SK-N-SH (cell line): ENCODE data around the gene LTK. TPM values are rescaled to one million over a fixed set of nuclear protein-coding genes. Genes with fewer than 3 reads are reported as not detected.

Experiments
- CTCF ChIA-PET: fragments of 300-600, 350-600 bp; formaldehyde crosslinking; extraction: SDS; loops from one replicate; lab custom pipeline; 2021; lab: Yijun Ruan, JAX
- POLR2A ChIA-PET: fragments of 350-600 bp; sonication (Branson Sonifier 250); formaldehyde crosslinking; extraction: SDS; loops from one replicate; lab custom pipeline; 2020; ENCODE audit warnings: antibody characterized with exemption, inconsistent platforms; lab: Yijun Ruan, JAX
- DNase-seq: peaks from one replicate; pipeline ENCODE4 v3.0.0; 2012
- H2AFZ ChIP-seq: fragments of 200-600 bp; sonication (generic); 2 replicates; pipeline ENCODE4 v1.8.1; 2016; ENCODE audit warnings: antibody characterized with exemption, mild to moderate bottlenecking, low read depth
- H3F3A ChIP-seq: fragments of 200-600 bp; sonication (generic); replicated peaks from 2 replicates; pipeline ENCODE3; 2016; ENCODE audit warnings: antibody characterized with exemption, mild to moderate bottlenecking; ENCODE audit not compliant: insufficient read depth
- H3K27ac ChIP-seq, 2 experiments: fragments of 200-500 bp in 1 of 2; fragments of 200-600 bp in 1 of 2; sonication (Bioruptor generic) in 1 of 2; sonication (generic), shearing (Covaris generic) in 1 of 2; 2 replicates each; pipeline versions ENCODE4 v1.5.1 to v1.6.1; 2014 to 2016; ENCODE audit warnings: low read depth in 2 of 2, inconsistent platforms in 1 of 2, low read length in 1 of 2, mild to moderate bottlenecking in 1 of 2, mixed read lengths in 1 of 2
- H3K27me3 ChIP-seq: fragments of 200-600 bp; sonication (generic), shearing (Covaris generic); 2 replicates; pipeline ENCODE4 v1.6.1; 2016; ENCODE audit warnings: mixed run types; ENCODE audit not compliant: insufficient read depth
- H3K36me3 ChIP-seq, 2 experiments: fragments of 200-500 bp in 1 of 2; fragments of 200-600 bp in 1 of 2; sonication (Bioruptor generic) in 1 of 2; sonication (generic) in 1 of 2; replicated peaks in 1 of 2; 2 replicates each; pipeline versions ENCODE3 to v1.5.1; 2014 to 2016; ENCODE audit warnings: low read length in 1 of 2, mild to moderate bottlenecking in 1 of 2; ENCODE audit not compliant: insufficient read depth in 2 of 2, control insufficient read depth in 1 of 2
- H3K4me1 ChIP-seq, 2 experiments: fragments of 200-500 bp in 1 of 2; fragments of 200-600 bp in 1 of 2; sonication (Bioruptor generic) in 1 of 2; sonication (generic), shearing (Covaris generic) in 1 of 2; 2 replicates each; pipeline versions ENCODE4 v1.5.1 to v1.6.1; 2014 to 2016; ENCODE audit warnings: low read depth in 1 of 2, low read length in 1 of 2, mixed run types in 1 of 2; ENCODE audit not compliant: insufficient read depth in 2 of 2, control insufficient read depth in 1 of 2
- H3K4me2 ChIP-seq: fragments of 200-600 bp; sonication (generic), shearing (Covaris generic); 2 replicates; pipeline ENCODE4 v1.6.1; 2017; ENCODE audit warnings: mixed run types
- H3K4me3 ChIP-seq, 2 experiments: fragments of 200-500 bp in 1 of 2; fragments of 200-600 bp in 1 of 2; sonication (Bioruptor generic) in 1 of 2; sonication (generic), shearing (Covaris generic) in 1 of 2; 2 replicates each; pipeline versions ENCODE4 v1.5.1 to v1.8.1; 2014 to 2016; ENCODE audit warnings: low read depth in 2 of 2, inconsistent platforms in 1 of 2, low read length in 1 of 2, mild to moderate bottlenecking in 1 of 2, mixed read lengths in 1 of 2, moderate library complexity in 1 of 2
- H3K79me2 ChIP-seq: fragments of 200-600 bp; sonication (generic); 2 replicates; pipeline ENCODE4 v1.8.1; 2017; ENCODE audit warnings: mild to moderate bottlenecking; ENCODE audit not compliant: insufficient read depth
- H3K9ac ChIP-seq: fragments of 200-600 bp; sonication (generic); 2 replicates; pipeline ENCODE4 v1.6.1; 2017; ENCODE audit warnings: mixed run types
- H3K9me2 ChIP-seq: fragments of 200-600 bp; sonication (generic); 2 replicates; pipeline ENCODE4 v1.6.1; 2017; ENCODE audit warnings: mixed run types
- H3K9me3 ChIP-seq: fragments of 200-600 bp; sonication (generic); 2 replicates; pipeline ENCODE4 v1.6.1; 2017; ENCODE audit warnings: mixed run types, mild to moderate bottlenecking, moderate library complexity
- H4K20me1 ChIP-seq: fragments of 200-600 bp; sonication (generic); 2 replicates; pipeline ENCODE4 v1.6.1; 2017; ENCODE audit warnings: mild to moderate bottlenecking, mixed run types; ENCODE audit not compliant: insufficient read depth
- EP300 ChIP-seq, 2 experiments: IDR thresholded peaks; 2 replicates each; pipeline versions ENCODE4 v1.4.0 to v1.6.1; 2012; ENCODE audit warnings: borderline replicate concordance in 1 of 2, low read depth in 1 of 2, low read length in 1 of 2
- FOXM1 ChIP-seq: IDR thresholded peaks from 2 replicates; pipeline ENCODE4 v1.4.0; 2012; ENCODE audit warnings: low read depth, mild to moderate bottlenecking
- GABPA ChIP-seq: IDR thresholded peaks from 2 replicates; pipeline ENCODE4 v1.4.0; 2012; ENCODE audit warnings: low read depth, mild to moderate bottlenecking
- GATA2 ChIP-seq: sonication (generic); formaldehyde crosslinking; IDR thresholded peaks from 2 replicates; pipeline ENCODE4 v1.5.0; 2020; ENCODE audit warnings: mild to moderate bottlenecking, missing genetic modification reagents
- NFIC ChIP-seq: IDR thresholded peaks from 2 replicates; pipeline ENCODE4 v1.4.0; 2012; ENCODE audit warnings: borderline replicate concordance
- RFX5 ChIP-seq: IDR thresholded peaks from 2 replicates; pipeline ENCODE4 v1.6.1; 2012; ENCODE audit warnings: mild to moderate bottlenecking, improper control_type of control experiment, low read length
- SMC3 ChIP-seq: IDR thresholded peaks from 2 replicates; pipeline ENCODE4 v1.6.1; 2012; ENCODE audit warnings: low read depth, low read length, improper control_type of control experiment
- TAF1 ChIP-seq: IDR thresholded peaks from 2 replicates; pipeline ENCODE4 v1.6.1; 2012; ENCODE audit warnings: low read depth, mild to moderate bottlenecking, low read length, moderate library complexity, borderline replicate concordance
- TCF12 ChIP-seq: IDR thresholded peaks from 2 replicates; pipeline ENCODE4 v1.4.0; 2012
- YY1 ChIP-seq: IDR thresholded peaks from 2 replicates; pipeline ENCODE4 v1.4.0; 2012; ENCODE audit warnings: low read depth, mild to moderate bottlenecking
- WGBS: methylation state at CpG from one replicate; pipeline ENCODE4 v1.1.6; 2017; ENCODE audit warnings: low lambda C conversion rate; 5-methylcytosine and 5-hydroxymethylcytosine counted together
- polyA plus RNA-seq, 3 experiments: library from polyadenylated mRNA; depleted of rRNA; stranded (reverse); fragments of >200 nt; gene quantifications; 2 replicates each; pipeline ENCODE4 v1.2.3, GENCODE V29; 2012
- TF ChIP-seq, protein P1 (sequence below): IDR thresholded peaks from 2 replicates; pipeline ENCODE4 v1.4.0; 2012; ENCODE audit warnings: low read depth
- TF ChIP-seq, protein P2 (sequence below): IDR thresholded peaks from 2 replicates; pipeline ENCODE4 v1.6.1; 2012; ENCODE audit warnings: mild to moderate bottlenecking, low read depth, low read length, moderate library complexity
- TF ChIP-seq, protein P3 (sequence below): IDR thresholded peaks from 2 replicates; pipeline ENCODE4 v1.4.0; 2012; ENCODE audit warnings: low read depth, borderline replicate concordance

The LTK gene
- polyA plus RNA-seq, 1 of the 3 experiments (the other 2 are of a cell fraction): 0.07 TPM

DNA sequence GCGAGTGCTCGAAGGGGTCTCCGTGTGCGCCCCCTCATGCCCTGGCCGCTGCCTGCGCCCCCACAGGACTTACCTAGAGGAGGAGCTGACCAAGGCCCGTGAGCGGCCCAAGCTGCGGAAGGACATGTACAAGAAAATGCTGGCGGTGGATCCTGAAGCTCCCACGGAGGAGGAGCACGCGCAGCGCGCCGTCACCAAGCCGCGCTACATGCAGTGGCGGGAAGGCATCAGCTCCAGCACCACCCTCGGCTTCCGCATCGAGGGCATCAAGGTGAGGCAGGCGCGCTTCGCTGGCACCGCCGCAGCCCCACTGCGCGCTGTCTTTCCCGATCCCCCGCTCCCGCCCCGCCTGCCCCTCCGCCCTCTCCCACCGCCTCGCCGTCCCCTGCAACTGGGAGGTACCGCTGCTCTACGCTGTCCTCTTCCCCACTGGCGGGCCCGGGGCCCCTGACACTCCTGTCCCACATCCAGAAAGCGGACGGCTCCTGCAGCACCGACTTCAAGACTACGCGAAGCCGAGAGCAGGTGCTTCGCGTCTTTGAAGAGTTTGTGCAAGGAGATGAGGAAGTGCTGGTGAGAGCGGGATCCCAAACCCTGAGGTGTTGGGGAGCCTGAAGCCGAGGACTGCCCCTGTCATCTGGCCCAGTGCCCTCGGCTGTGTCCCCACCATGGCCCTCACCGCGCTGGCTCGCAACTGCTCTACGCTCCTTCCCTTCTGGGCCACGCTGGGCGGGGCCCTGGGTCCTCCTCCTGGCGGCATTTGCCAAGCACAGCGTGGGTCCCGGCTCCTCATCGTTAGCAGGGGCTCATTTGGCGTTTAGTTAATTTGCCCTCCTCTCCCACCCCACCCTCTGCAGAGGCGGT is 11.5 kb downstream of the LTK start:
- Histone ChIP-seq H3F3A (no peaks in the 10 kb centered on the region), H3K27me3 (no peaks in the 10 kb centered on the region; the same call in 1 of the 2 replicates), H3K4me2 (peak overlapping the region; percentile 55), H3K9me2 (no peaks in the 10 kb centered on the region), H3K36me3 (no peaks in the 10 kb centered on the region), H3K4me3 (no peak overlapping the region), H3K9ac (no peak overlapping the region), H4K20me1 (no peaks in the 10 kb centered on the region), H2AFZ (no peak overlapping the region), H3K9me3 (no peaks in the 10 kb centered on the region), H3K79me2 (no peaks in the 10 kb centered on the region), H3K27ac (no peak overlapping the region), H3K4me1 (peaks cover 0 to 8% of the 10 kb centered on the region in 2 experiments; a peak in 1 of 4 replicates)
- POLR2A ChIA-PET: no interaction called here
- 51% methylated on average over 36 of the region's 64 CpGs for WGBS
- CTCF ChIA-PET: no interaction called here
- TF ChIP-seq EP300 (IDR thresholded peaks at IDR 0.05; ENCODE audit: borderline replicate concordance in 1 of 2, low read depth in 1 of 2, low read length in 1 of 2): no peak
- DNase-seq: peak; percentile 62

DNA sequence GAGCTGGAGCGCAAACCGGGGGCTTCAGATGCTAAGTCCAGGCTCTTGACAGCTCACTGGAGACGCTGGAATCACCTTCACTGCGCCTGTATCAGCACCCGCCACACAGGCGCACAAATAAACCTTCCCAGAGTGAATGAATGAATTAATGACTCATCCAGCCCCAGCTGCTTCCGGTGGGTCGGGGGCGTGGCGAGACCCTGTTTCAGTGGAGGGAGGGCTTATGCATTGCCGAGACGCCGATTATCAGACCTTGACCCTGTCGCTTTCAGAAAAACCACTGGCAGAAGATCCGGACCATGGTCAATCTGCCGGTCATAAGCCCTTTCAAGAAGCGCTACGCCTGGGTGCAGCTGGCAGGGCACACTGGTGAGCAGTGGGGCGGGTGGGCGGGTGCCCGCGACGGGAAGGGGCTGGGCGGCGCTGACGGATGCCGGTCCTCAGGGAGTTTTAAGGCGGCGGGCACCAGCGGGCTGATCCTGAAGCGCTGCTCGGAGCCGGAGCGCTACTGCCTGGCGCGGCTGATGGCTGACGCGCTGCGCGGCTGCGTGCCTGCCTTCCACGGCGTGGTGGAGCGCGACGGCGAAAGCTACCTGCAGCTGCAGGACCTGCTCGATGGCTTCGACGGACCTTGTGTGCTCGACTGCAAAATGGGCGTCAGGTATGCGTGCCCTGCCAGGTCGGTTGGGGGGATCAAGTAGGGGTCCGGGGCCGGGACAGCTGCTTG is 12.3 kb downstream of the LTK start:
- 47% methylated on average over 23 of the region's 56 CpGs for WGBS
- ChIA-PET CTCF (no interaction called here), POLR2A (no interaction called here)
- Histone ChIP-seq H2AFZ (no peak overlapping the region), H3K27ac (no peak overlapping the region), H3K9me2 (no peaks in the 10 kb centered on the region), H3K9ac (no peak overlapping the region), H3K79me2 (no peaks in the 10 kb centered on the region), H3K4me1 (peaks cover 0 to 8% of the 10 kb centered on the region in 2 experiments; a peak in 1 of 4 replicates), H4K20me1 (no peaks in the 10 kb centered on the region), H3K36me3 (no peaks in the 10 kb centered on the region), H3K4me3 (no peak overlapping the region; a peak in 1 of 4 replicates), H3K27me3 (no peaks in the 10 kb centered on the region; the same call in 1 of the 2 replicates), H3F3A (no peaks in the 10 kb centered on the region), H3K4me2 (peak overlapping the region; percentile 55), H3K9me3 (no peaks in the 10 kb centered on the region)
- peak; percentile 75 for DNase-seq
- TF ChIP-seq, protein P1, sequence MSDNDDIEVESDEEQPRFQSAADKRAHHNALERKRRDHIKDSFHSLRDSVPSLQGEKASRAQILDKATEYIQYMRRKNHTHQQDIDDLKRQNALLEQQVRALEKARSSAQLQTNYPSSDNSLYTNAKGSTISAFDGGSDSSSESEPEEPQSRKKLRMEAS: peak; percentile 28; the same call in 1 of the 2 replicates
- TF ChIP-seq YY1 (no peak), EP300 (IDR thresholded peaks at IDR 0.05; ENCODE audit: borderline replicate concordance in 1 of 2, low read depth in 1 of 2, low read length in 1 of 2) (no peak), TCF12 (no peak), NFIC (no peak)

DNA sequence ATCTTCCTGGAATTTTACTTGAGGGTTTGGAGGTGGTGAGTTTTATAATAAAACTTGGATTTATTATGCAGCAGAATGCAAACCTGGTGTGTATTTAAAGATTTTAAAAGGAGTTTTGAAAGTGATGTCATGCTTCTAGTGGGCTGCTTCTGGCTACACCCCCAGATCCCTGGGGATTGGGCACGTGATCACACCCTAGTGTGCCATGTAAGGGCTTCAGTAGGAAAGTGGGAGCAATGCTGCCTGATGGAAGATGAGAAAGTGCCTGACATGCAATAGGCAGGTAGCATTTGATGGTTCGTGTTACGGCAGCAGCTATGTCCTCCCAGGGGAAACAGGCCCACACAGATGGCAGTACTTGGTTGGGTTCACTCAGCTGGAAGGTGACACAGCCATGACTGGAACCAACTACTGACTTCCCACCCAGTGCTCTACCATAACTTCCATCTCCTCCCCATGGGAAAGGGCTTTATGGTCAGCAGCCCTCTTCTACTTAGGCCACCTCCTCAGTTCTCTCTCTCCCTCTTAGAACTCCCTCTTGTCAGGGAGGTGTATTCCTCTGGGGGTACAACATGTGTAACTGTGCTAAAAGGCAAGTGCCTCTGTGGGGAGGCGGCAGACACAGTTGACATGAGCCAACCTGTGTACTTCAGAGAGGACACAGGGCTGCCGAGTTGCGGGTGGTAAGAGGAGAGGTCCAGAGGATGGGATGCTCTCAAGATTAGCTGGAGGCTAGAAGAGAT is 14.3 kb downstream of the LTK start:
- TF ChIP-seq GATA2 (CRISPR knock-in tag): no peak
- TF ChIP-seq FOXM1: no peak
- TF ChIP-seq GABPA: no peak
- no peak for TF ChIP-seq SMC3
- TF ChIP-seq EP300 (IDR thresholded peaks at IDR 0.05; ENCODE audit: borderline replicate concordance in 1 of 2, low read depth in 1 of 2, low read length in 1 of 2): no peak
- TF ChIP-seq, protein P2, sequence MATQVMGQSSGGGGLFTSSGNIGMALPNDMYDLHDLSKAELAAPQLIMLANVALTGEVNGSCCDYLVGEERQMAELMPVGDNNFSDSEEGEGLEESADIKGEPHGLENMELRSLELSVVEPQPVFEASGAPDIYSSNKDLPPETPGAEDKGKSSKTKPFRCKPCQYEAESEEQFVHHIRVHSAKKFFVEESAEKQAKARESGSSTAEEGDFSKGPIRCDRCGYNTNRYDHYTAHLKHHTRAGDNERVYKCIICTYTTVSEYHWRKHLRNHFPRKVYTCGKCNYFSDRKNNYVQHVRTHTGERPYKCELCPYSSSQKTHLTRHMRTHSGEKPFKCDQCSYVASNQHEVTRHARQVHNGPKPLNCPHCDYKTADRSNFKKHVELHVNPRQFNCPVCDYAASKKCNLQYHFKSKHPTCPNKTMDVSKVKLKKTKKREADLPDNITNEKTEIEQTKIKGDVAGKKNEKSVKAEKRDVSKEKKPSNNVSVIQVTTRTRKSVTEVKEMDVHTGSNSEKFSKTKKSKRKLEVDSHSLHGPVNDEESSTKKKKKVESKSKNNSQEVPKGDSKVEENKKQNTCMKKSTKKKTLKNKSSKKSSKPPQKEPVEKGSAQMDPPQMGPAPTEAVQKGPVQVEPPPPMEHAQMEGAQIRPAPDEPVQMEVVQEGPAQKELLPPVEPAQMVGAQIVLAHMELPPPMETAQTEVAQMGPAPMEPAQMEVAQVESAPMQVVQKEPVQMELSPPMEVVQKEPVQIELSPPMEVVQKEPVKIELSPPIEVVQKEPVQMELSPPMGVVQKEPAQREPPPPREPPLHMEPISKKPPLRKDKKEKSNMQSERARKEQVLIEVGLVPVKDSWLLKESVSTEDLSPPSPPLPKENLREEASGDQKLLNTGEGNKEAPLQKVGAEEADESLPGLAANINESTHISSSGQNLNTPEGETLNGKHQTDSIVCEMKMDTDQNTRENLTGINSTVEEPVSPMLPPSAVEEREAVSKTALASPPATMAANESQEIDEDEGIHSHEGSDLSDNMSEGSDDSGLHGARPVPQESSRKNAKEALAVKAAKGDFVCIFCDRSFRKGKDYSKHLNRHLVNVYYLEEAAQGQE: no peak
- TF ChIP-seq, protein P3, sequence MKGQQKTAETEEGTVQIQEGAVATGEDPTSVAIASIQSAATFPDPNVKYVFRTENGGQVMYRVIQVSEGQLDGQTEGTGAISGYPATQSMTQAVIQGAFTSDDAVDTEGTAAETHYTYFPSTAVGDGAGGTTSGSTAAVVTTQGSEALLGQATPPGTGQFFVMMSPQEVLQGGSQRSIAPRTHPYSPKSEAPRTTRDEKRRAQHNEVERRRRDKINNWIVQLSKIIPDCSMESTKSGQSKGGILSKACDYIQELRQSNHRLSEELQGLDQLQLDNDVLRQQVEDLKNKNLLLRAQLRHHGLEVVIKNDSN: no peak
- no peak for TF ChIP-seq TAF1
- no peak for TF ChIP-seq NFIC
- TF ChIP-seq RFX5: no peak
- Histone ChIP-seq H3K9ac (no peak overlapping the region), H3K9me3 (no peaks in the 10 kb centered on the region), H3K4me2 (no peak overlapping the region), H3K27me3 (no peaks in the 10 kb centered on the region; the same call in 1 of the 2 replicates), H3K36me3 (no peaks in the 10 kb centered on the region), H3K79me2 (no peaks in the 10 kb centered on the region), H3K9me2 (no peaks in the 10 kb centered on the region), H3K27ac (no peak overlapping the region), H3F3A (no peaks in the 10 kb centered on the region), H3K4me1 (peaks cover 0 to 8% of the 10 kb centered on the region in 2 experiments; a peak in 1 of 4 replicates), H3K4me3 (no peak overlapping the region), H4K20me1 (no peaks in the 10 kb centered on the region), H2AFZ (no peak overlapping the region)
- WGBS: 84% methylated on average over 6 of the region's 6 CpGs
- ChIA-PET POLR2A (no interaction called here), CTCF (interaction anchor here (0.6 to 1.0 kb wide), 3 partner anchors 34 to 153 kb away, joined by 3 read pairs; no protein-coding TSS in a partner anchor)
- peak; percentile 19 for DNase-seq
